Left colon (tissue), 2 donors: ENCODE data around the gene RBMS2. TPM values are rescaled to one million over a fixed set of nuclear protein-coding genes. Genes with fewer than 3 reads are reported as not detected.

Source experiments
- ATAC-seq: fragments of 200-7000 bp; cut with Tn5 transposase; one replicate; pipeline ENCODE4 v1.9.1; 2020; ENCODE audit warnings: mild to moderate bottlenecking, moderate library complexity
- DNase-seq, 2 donors: peaks; one replicate each; pipeline ENCODE4 v3.0.0-alpha.2; 2020
- intact Hi-C, 2 donors: fragments of 100-400 bp; cut with DNase I in 1 of 2; cut with micrococcal nuclease in 1 of 2; formaldehyde crosslinking; loops; one replicate each; pipeline versions ENCODE4 v1.11.2 to v1.14.0; 2022; cut with DNase I, micrococcal nuclease
- total RNA-seq, 2 donors: library from RNA; stranded (reverse); fragmentation: NEBNext Ultra II Directional; extraction: Animal tissue kit (Norgen Biotek cat#: 25700); gene quantifications; one replicate each; pipeline ENCODE4 v1.2.1, GENCODE V29; 2021
- donor health status: DM: no; HTN: no; CAD: no.
- donor health status: DM: yes; HTN: yes; CAD: no.

The RBMS2 gene
- total RNA-seq, 2 donors from 2014 or later = 33.9 to 40.2 TPM

GRCh38 chr12:56635806-56636674 lies 114.4 kb downstream of the RBMS2 start:
- DNase-seq (peak; percentile 91 to 97), ATAC-seq (peak; percentile 67)
- intact Hi-C loops = loop anchor here in 1 of 2 donors (10.0 kb wide), 1 partner anchor 49 kb away; the partner anchor contains the start of gene PTGES3

GRCh38 chr12:56636675-56637540 lies 115.3 kb downstream of the RBMS2 start:
- peak; percentile 67 for ATAC-seq
- intact Hi-C loops = loop anchor here in 1 of 2 donors (10.0 kb wide), 1 partner anchor 48 kb away; the partner anchor contains the start of gene PTGES3

GRCh38 chr12:56637621-56638020 lies 116.0 kb downstream of the RBMS2 start:
- DNase-seq = no peak
- ATAC-seq = no peak
- intact Hi-C loops = loop anchor here in 1 of 2 donors (10.0 kb wide), 1 partner anchor 47 kb away; the partner anchor contains the start of gene PTGES3

More at GRCh38 chr12:56636675-56637540, 115.3 kb downstream of the RBMS2 start:
- DNase-seq = peak; percentile 99 to 100

DNA sequence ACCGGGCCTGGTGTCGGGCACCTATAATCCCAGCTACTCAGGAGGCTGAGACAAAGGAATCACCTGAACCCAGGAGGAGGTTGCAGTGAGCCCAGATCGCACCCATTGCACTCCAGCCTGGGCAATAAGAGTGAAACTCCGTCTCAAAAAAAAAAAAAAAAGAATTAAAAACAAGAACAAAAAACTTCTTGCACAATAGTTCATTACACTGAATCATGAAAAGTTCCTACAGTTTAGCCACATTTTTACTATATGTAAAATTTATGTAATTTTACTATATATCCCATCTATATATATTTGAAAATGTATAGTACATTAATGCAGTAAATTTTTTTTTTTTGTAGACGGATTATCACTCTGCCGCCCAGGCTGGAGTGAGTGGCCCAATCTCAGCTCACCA lies 119.6 kb downstream of the RBMS2 start:
- no peak for DNase-seq
- intact Hi-C loops = loop anchor here in 1 of 2 donors (10.0 kb wide), 1 partner anchor 84 kb away; the partner anchor contains the start of gene NACA
- ATAC-seq = no peak

GRCh38 chr12:56644654-56645053 lies 123.0 kb downstream of the RBMS2 start:
- no peak for ATAC-seq
- intact Hi-C loops = loop anchor here in 1 of 2 donors (10.0 kb wide), 1 partner anchor 80 kb away; the partner anchor contains the start of gene NACA
- no peak for DNase-seq

- DNase-seq (peak in 1 of 2 donors; percentile 37), ATAC-seq (peak; percentile 13)
- intact Hi-C loops = loop anchor here in 1 of 2 donors (10.0 kb wide), 1 partner anchor 80 kb away; the partner anchor contains the start of gene NACA
Measured at GRCh38 chr12:56645201-56645716, 123.6 kb downstream of the RBMS2 start.

Other genes with a start within 250 kb of the RBMS2 start
- gene CS, start 221.5 kb upstream of the RBMS2 start, total RNA-seq = 100 to 1,000 TPM; 304 to 403 TPM
- gene CNPY2, start 205.8 kb upstream of the RBMS2 start, total RNA-seq = 10 to 100 TPM; 70.8 to 90.5 TPM
- 10 to 100 TPM; 46.4 to 53.8 TPM for gene PAN2, start 187.8 kb upstream of the RBMS2 start, total RNA-seq
- gene IL23A, start 182.9 kb upstream of the RBMS2 start, total RNA-seq = not detected
- 10 to 100 TPM; 77.7 to 79.2 TPM for gene STAT2, start 161.7 kb upstream of the RBMS2 start, total RNA-seq
- not detected for gene APOF, start 159.0 kb upstream of the RBMS2 start, total RNA-seq
- gene TIMELESS, start 72.4 kb upstream of the RBMS2 start, total RNA-seq = 1 to 10 TPM; 5.8 to 9.7 TPM
- not detected for gene MIP, start 67.2 kb upstream of the RBMS2 start, total RNA-seq
- gene SPRYD4, start 53.2 kb upstream of the RBMS2 start, total RNA-seq = 1 to 10 TPM; 3.9 to 5.2 TPM
- 1 to 10 TPM in 1 of 2 donors, under 1 TPM in 1; 0.53 to 1.0 TPM for gene GLS2, start 33.7 kb upstream of the RBMS2 start, total RNA-seq
- 100 to 1,000 TPM; 105 to 107 TPM for gene BAZ2A, start 108.5 kb downstream of the RBMS2 start, total RNA-seq
- 1,000 to 10,000 TPM; 1,197 to 1,516 TPM for gene ATP5F1B, start 124.2 kb downstream of the RBMS2 start, total RNA-seq
- gene PTGES3, start 166.5 kb downstream of the RBMS2 start, total RNA-seq = 100 to 1,000 TPM; 149 to 160 TPM
- 100 to 1,000 TPM; 617 to 625 TPM for gene NACA, start 203.5 kb downstream of the RBMS2 start, total RNA-seq
- gene PRIM1, start 230.5 kb downstream of the RBMS2 start, total RNA-seq = 1 to 10 TPM; 3.9 to 5.3 TPM
- gene HSD17B6, start 241.5 kb downstream of the RBMS2 start, total RNA-seq = 1 to 10 TPM; 1.2 to 9.6 TPM